C4-2B (cell line): Measurements from ENCODE around the gene MBNL3.

Source experiments
- H3K27ac ChIP-seq: fragments of 450-650 bp; 2 replicates; pipeline ENCODE4 v1.5.1; 2017
- ZFX ChIP-seq: fragments of 450-650 bp; IDR thresholded peaks from 2 replicates; pipeline ENCODE4 v1.6.1; 2017
- TF ChIP-seq, protein P1 (sequence below): fragments of 450-650 bp; conservative IDR thresholded peaks from 2 replicates; pipeline ENCODE4 v1.5.1; 2017; ENCODE audit warnings: mild to moderate bottlenecking

MBNL3 gene

GRCh38 chrX:132388371-132388770, 100.5 kb downstream of the MBNL3 start:
- no peak overlapping the region for H3K27ac ChIP-seq
- TF ChIP-seq, protein P1, sequence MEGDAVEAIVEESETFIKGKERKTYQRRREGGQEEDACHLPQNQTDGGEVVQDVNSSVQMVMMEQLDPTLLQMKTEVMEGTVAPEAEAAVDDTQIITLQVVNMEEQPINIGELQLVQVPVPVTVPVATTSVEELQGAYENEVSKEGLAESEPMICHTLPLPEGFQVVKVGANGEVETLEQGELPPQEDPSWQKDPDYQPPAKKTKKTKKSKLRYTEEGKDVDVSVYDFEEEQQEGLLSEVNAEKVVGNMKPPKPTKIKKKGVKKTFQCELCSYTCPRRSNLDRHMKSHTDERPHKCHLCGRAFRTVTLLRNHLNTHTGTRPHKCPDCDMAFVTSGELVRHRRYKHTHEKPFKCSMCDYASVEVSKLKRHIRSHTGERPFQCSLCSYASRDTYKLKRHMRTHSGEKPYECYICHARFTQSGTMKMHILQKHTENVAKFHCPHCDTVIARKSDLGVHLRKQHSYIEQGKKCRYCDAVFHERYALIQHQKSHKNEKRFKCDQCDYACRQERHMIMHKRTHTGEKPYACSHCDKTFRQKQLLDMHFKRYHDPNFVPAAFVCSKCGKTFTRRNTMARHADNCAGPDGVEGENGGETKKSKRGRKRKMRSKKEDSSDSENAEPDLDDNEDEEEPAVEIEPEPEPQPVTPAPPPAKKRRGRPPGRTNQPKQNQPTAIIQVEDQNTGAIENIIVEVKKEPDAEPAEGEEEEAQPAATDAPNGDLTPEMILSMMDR: no peak
- no peak for TF ChIP-seq ZFX

- no peak overlapping the region for H3K27ac ChIP-seq
- no peak for TF ChIP-seq ZFX
- TF ChIP-seq, protein P1: no peak
These were observed 104.5 kb downstream of the MBNL3 start for GRCh38 chrX:132384301-132384700.

- H3K27ac ChIP-seq: no peak overlapping the region
- no peak for TF ChIP-seq ZFX
- TF ChIP-seq, protein P1: no peak
These were observed 106.8 kb downstream of the MBNL3 start for GRCh38 chrX:132382068-132382467.

GRCh38 chrX:132378281-132378680, 110.6 kb downstream of the MBNL3 start:
- no peak overlapping the region for H3K27ac ChIP-seq
- TF ChIP-seq, protein P1: no peak
- no peak for TF ChIP-seq ZFX

- no peak overlapping the region for H3K27ac ChIP-seq
- TF ChIP-seq, protein P1: peak; percentile 35
- TF ChIP-seq ZFX: no peak
These were observed 112.9 kb downstream of the MBNL3 start for GRCh38 chrX:132375941-132376340.

DNA sequence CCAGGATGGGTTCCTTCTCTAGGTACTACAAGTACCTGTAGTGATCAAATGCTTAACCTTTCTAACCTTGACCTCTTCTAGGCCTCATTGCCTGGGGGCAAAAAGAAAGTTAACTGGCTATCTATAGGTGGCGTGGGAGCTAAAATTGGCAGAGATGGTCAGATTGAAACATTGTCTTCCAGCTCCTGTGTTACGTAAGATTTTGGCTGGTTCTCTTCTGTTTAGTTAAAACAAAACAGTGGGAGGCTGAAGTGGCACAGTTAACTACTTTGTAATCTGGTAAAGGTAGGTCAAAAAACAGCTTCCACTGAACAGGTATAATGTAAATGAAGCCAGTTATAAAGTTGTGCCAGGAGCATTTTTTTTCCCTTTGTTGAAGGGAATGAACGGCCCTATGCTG, 115.2 kb downstream of the MBNL3 start:
- TF ChIP-seq, protein P1: peak; percentile 22
- no peak for TF ChIP-seq ZFX
- no peak overlapping the region for H3K27ac ChIP-seq

DNA sequence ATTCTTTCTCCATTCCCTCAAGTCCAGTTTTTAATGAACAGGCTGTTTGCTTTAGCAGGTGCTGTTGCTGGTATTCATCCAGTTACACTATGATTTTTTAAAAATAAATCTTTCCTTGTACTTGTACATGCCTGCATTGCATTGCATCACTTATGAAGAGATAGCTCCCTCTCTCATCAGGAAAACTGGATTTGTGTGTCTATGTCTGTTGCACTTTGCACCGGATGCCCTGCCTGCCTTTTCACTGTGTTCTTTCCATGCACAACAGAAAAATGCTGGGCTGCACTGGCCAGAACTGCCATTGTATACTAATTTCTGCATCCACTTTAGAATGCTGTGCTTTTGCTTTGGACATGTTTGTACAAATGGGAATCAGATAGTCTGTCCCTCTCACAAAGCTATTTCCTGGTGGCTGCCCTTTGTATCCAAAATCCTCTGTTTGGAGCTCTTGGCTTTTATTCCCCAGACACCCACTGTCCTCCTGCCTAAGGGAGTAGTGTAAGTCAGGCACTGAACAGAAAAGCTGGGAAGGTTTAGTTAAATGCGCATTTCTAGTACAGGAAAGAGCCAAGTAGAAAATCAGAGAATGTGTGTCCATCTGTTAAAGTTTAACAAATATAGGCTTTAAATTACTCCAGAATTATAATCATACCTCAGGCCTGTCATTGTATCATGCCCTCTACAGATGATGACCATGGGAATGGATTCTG, 119.1 kb downstream of the MBNL3 start:
- no peak for TF ChIP-seq ZFX
- TF ChIP-seq, protein P1: no peak
- no peak overlapping the region for H3K27ac ChIP-seq
